Endothelial cell of umbilical vein (primary cell): Measurements from ENCODE around the gene HIGD1A. TPM values are rescaled to one million over a fixed set of nuclear protein-coding genes. Genes with fewer than 3 reads are reported as not detected.

Experiments
- BruUV-seq: library from RNA; stranded (reverse); fragments of 400-500 nt; replicated peaks from 2 replicates; lab custom pipeline; 2021; lab: Mats Ljungman, UMichigan
- CTCF ChIA-PET: fragments of 300-600, 350-600 bp; sonication (Branson Sonifier 250); formaldehyde crosslinking; loops from one replicate; lab custom pipeline; 2021; ENCODE audit warnings: antibody characterized with exemption, inconsistent platforms; lab: Charles Lee
- POLR2A ChIA-PET: fragments of 300-600, 350-600 bp; sonication (Branson Sonifier 250); formaldehyde crosslinking; loops from one replicate; lab custom pipeline; 2021; ENCODE audit warnings: antibody characterized with exemption, inconsistent platforms; lab: Charles Lee
- DNase-seq: peaks from one replicate; pipeline ENCODE4 v3.0.0-alpha.2; 2011; ENCODE audit warnings: low read depth, low spot score
- FAIRE-seq: peaks from 2 replicates; lab custom pipeline; 2011; peaks lifted over from hg19 to GRCh38; lab: Jason Lieb, UNC
- H2AFZ ChIP-seq: 2 replicates; pipeline ENCODE4 v1.6.0; 2012; ENCODE audit warnings: low read depth, low read length, control low read depth, inconsistent platforms
- H3K27ac ChIP-seq: 2 replicates; pipeline ENCODE4 v1.5.1; 2011; ENCODE audit warnings: low read depth, mild to moderate bottlenecking, control low read depth, low read length, moderate library complexity; ENCODE audit not compliant: insufficient read depth
- H3K27me3 ChIP-seq, 2 experiments: 2 replicates each; pipeline versions ENCODE4 v1.6.0 to v1.6.1; 2011; ENCODE audit warnings: low read length in 2 of 2, mixed read lengths in 1 of 2; ENCODE audit not compliant: control insufficient read depth in 2 of 2, insufficient read depth in 2 of 2
- H3K36me3 ChIP-seq, 2 experiments: 2 replicates in 1 of 2; 3 replicates in 1 of 2; pipeline ENCODE4 v1.5.1; 2011; ENCODE audit warnings: low read length in 2 of 2, mild to moderate bottlenecking in 1 of 2, moderate library complexity in 1 of 2; ENCODE audit not compliant: control insufficient read depth in 2 of 2, insufficient read depth in 2 of 2; ENCODE audit errors: extremely low read depth in 1 of 2
- H3K4me1 ChIP-seq: 3 replicates; pipeline ENCODE4 v1.5.1; 2011; ENCODE audit warnings: mild to moderate bottlenecking, low read length; ENCODE audit not compliant: control insufficient read depth, insufficient read depth; ENCODE audit errors: extremely low read depth
- H3K4me2 ChIP-seq: 2 replicates; pipeline ENCODE4 v1.6.1; 2011; ENCODE audit warnings: low read length, control low read depth, mixed read lengths; ENCODE audit not compliant: insufficient read depth
- H3K4me3 ChIP-seq, 3 experiments: fragments of 200-600 bp in 1 of 3; sonication (generic), shearing (Covaris generic) in 1 of 3; replicated peaks in 1 of 3; 2 replicates each; pipeline ENCODE4 v1.5.1; 2011 to 2016; ENCODE audit warnings: control low read depth in 3 of 3, low read length in 3 of 3, mild to moderate bottlenecking in 2 of 3, inconsistent platforms in 1 of 3, low read depth in 1 of 3, moderate library complexity in 1 of 3; ENCODE audit not compliant: insufficient read depth in 1 of 3
- H3K79me2 ChIP-seq: 2 replicates; pipeline ENCODE4 v1.6.0; 2012; ENCODE audit warnings: low read length, inconsistent platforms; ENCODE audit not compliant: control insufficient read depth, insufficient read depth
- H3K9ac ChIP-seq: replicated peaks from 2 replicates; pipeline ENCODE3; 2011; ENCODE audit warnings: low read length, control low read depth; ENCODE audit not compliant: insufficient read depth; ENCODE audit errors: extremely low read depth
- H3K9me1 ChIP-seq: replicated peaks from 3 replicates; pipeline ENCODE4 v1.6.0; 2011; ENCODE audit warnings: mild to moderate bottlenecking, low read length; ENCODE audit not compliant: control insufficient read depth, insufficient read depth; ENCODE audit errors: extremely low read depth
- H3K9me3 ChIP-seq: replicated peaks from 2 replicates; pipeline ENCODE4 v1.5.1; 2012; ENCODE audit warnings: low read length, inconsistent platforms; ENCODE audit not compliant: control insufficient read depth, insufficient read depth
- H4K20me1 ChIP-seq: replicated peaks from 2 replicates; pipeline ENCODE3; 2011; ENCODE audit warnings: mild to moderate bottlenecking, low read length; ENCODE audit not compliant: control insufficient read depth, insufficient read depth; ENCODE audit errors: extremely low read depth
- CTCF ChIP-seq, 2 donors: IDR thresholded peaks; 1 replicate in 1 of 2; 2 replicates in 1 of 2; pipeline ENCODE4 v1.5.1; 2011; ENCODE audit warnings: low read length in 2 of 2, mild to moderate bottlenecking in 2 of 2, moderate library complexity in 2 of 2, control low read depth in 1 of 2, inconsistent platforms in 1 of 2, low read depth in 1 of 2; ENCODE audit not compliant: insufficient read depth in 1 of 2; ENCODE audit errors: extremely low read depth in 1 of 2
- EZH2 ChIP-seq: IDR thresholded peaks from 2 replicates; pipeline ENCODE4 v1.6.1; 2012; ENCODE audit warnings: borderline replicate concordance, low read depth, mild to moderate bottlenecking, moderate library complexity, low read length, inconsistent platforms; ENCODE audit not compliant: severe bottlenecking
- FOS ChIP-seq: IDR thresholded peaks from 2 replicates; pipeline ENCODE4 v1.6.1; 2011; ENCODE audit warnings: mild to moderate bottlenecking, low read length, moderate library complexity, borderline replicate concordance; ENCODE audit not compliant: insufficient read depth
- GATA2 ChIP-seq: IDR thresholded peaks from 2 replicates; pipeline ENCODE4 v1.7.0; 2011; ENCODE audit warnings: low read depth, mild to moderate bottlenecking, moderate library complexity, mixed read lengths, low read length; ENCODE audit not compliant: insufficient read length, insufficient read depth
- JUN ChIP-seq: IDR thresholded peaks from 2 replicates; pipeline ENCODE4 v1.6.1; 2011; ENCODE audit warnings: borderline replicate concordance, low read depth; ENCODE audit not compliant: insufficient read length, insufficient read depth
- MAX ChIP-seq: IDR thresholded peaks from 2 replicates; pipeline ENCODE4 v1.6.1; 2011; ENCODE audit not compliant: insufficient read depth, insufficient read length
- MYC ChIP-seq: IDR thresholded peaks from one replicate; pipeline ENCODE4 v1.6.1; 2011; ENCODE audit warnings: mild to moderate bottlenecking, low read depth, low read length
- POLR2A ChIP-seq: IDR thresholded peaks from 2 replicates; pipeline ENCODE4 v1.6.1; 2012; ENCODE audit warnings: low read depth, mild to moderate bottlenecking, control low read depth, low read length
- POLR2AphosphoS5 ChIP-seq: IDR thresholded peaks from 2 replicates; pipeline ENCODE4 v1.6.1; 2012; ENCODE audit warnings: low read depth, mild to moderate bottlenecking, control low read depth, low read length, moderate library complexity; ENCODE audit not compliant: insufficient read depth
- dilution Hi-C: fragments of 300-500 bp; cut with MboI; formaldehyde crosslinking; loops from one replicate; pipeline ENCODE4 v1.15.0; 2019; ENCODE audit warnings: low sequenced_read_pairs; ENCODE audit not compliant: extremely low pct_ligation_motif_present
- intact Hi-C: fragments of 100-400 bp; cut with micrococcal nuclease; formaldehyde crosslinking; loops from one replicate; pipeline ENCODE4 v1.10.0; 2022
- polyA plus RNA-seq, 4 experiments: library from polyadenylated mRNA; depleted of rRNA in 3 of 4; stranded (reverse) in 3 of 4; unstranded in 1 of 4; fragments of >200 nt; gene quantifications; 2 replicates each; pipeline versions ENCODE4 v1.2.1 to v1.2.3, GENCODE V29; 2011 to 2012; ENCODE audit warnings: missing spikeins in 1 of 4
- total RNA-seq: library from RNA; stranded (reverse); gene quantifications from 2 replicates; pipeline ENCODE4 v1.2.3, GENCODE V29; 2021

HIGD1A gene
- total and polyA plus RNA-seq, 2 donors (not counting 3 experiments of a cell fraction or from before 2014, with no cell fraction given), result 59.5 to 68.9 TPM

GRCh38 chr3:42822828-42823227 lies 18.5 kb upstream of the HIGD1A start:
- dilution Hi-C loops, result no loop called here
- POLR2A ChIA-PET, result no interaction called here
- FAIRE-seq, result no peak

GRCh38 chr3:42820746-42821051 lies 16.4 kb upstream of the HIGD1A start:
- no peaks in the 10 kb centered on the region for H3K36me3 ChIP-seq
- no peak overlapping the region for H3K9ac ChIP-seq
- no peaks in the 10 kb centered on the region for H3K79me2 ChIP-seq
- DNase-seq (no peak), FAIRE-seq (no peak)
- intact Hi-C loops, result no loop called here
- no peaks in the 10 kb centered on the region for H3K9me1 ChIP-seq
- dilution Hi-C loops, result no loop called here
- no peaks in the 10 kb centered on the region for H4K20me1 ChIP-seq
- POLR2A ChIA-PET, result no interaction called here
- no peaks in the 10 kb centered on the region for H3K9me3 ChIP-seq
- CTCF ChIA-PET, result interaction anchor here (0.7 to 1.7 kb wide), 4 partner anchors 11 to 1331 kb away, joined by 3 to 7 read pairs (median 5); no protein-coding TSS in a partner anchor
- H3K4me1 ChIP-seq, result no peaks in the 10 kb centered on the region
- BruUV-seq, result no TSS peak
- no peak overlapping the region for H3K4me2 ChIP-seq
- no peak overlapping the region for H3K27ac ChIP-seq
- H3K27me3 ChIP-seq, result peaks cover 7 to 9% of the 10 kb centered on the region in 2 experiments
- no peak overlapping the region for H2AFZ ChIP-seq
- H3K4me3 ChIP-seq, result no peak overlapping the region
- TF ChIP-seq POLR2A (no peak), GATA2 (no peak), POLR2AphosphoS5 (no peak), MYC (no peak), FOS (no peak), MAX (no peak), CTCF (IDR thresholded peaks at IDR 0.05; ENCODE audit: extremely low read depth in 1 of 2, insufficient read depth in 1 of 2, low read depth in 1 of 2, low read length in 2 of 2) (no peak), EZH2 (no peak), JUN (no peak)

More at GRCh38 chr3:42822828-42823227, 18.5 kb upstream of the HIGD1A start:
- intact Hi-C loops, result no loop called here
- no peaks in the 10 kb centered on the region for H3K9me1 ChIP-seq
- BruUV-seq, result no TSS peak
- no peak overlapping the region for H2AFZ ChIP-seq
- no peak for DNase-seq
- H4K20me1 ChIP-seq, result no peaks in the 10 kb centered on the region
- H3K79me2 ChIP-seq, result no peaks in the 10 kb centered on the region
- no peaks in the 10 kb centered on the region for H3K9me3 ChIP-seq
- no peaks in the 10 kb centered on the region for H3K36me3 ChIP-seq
- no peak overlapping the region for H3K4me2 ChIP-seq
- no peak overlapping the region for H3K27ac ChIP-seq
- TF ChIP-seq POLR2AphosphoS5 (no peak), JUN (no peak), GATA2 (no peak), FOS (no peak)
- no peaks in the 10 kb centered on the region for H3K4me1 ChIP-seq
- CTCF ChIA-PET, result interaction anchor here (0.6 to 1.7 kb wide), 4 partner anchors 8 to 209 kb away, joined by 3 to 5 read pairs (median 4); no protein-coding TSS in a partner anchor
- peaks cover 6 to 11% of the 10 kb centered on the region in 2 experiments for H3K27me3 ChIP-seq
- no peak overlapping the region for H3K4me3 ChIP-seq
- no peak overlapping the region for H3K9ac ChIP-seq
